DOHH2 (cell line): ENCODE data around the gene SRP14.
"Not testable (repeated sequence)": the region's sequence is repeated elsewhere in the genome, so short reads cannot be mapped to it uniquely, and the experiment has no call there.

Experiments used
- CTCF ChIP-seq: fragments of 200-600 bp; sonication (generic); IDR thresholded peaks from one replicate; pipeline ENCODE4 v1.5.1; 2014; ENCODE audit warnings: antibody characterized with exemption, mild to moderate bottlenecking, low read depth, low read length; ENCODE audit not compliant: poor library complexity, severe bottlenecking
- EZH2phosphoT487 ChIP-seq: fragments of 200-600 bp; sonication (generic); IDR thresholded peaks from 2 replicates; pipeline ENCODE4 v1.6.1; 2017; ENCODE audit warnings: borderline replicate concordance, mild to moderate bottlenecking, antibody characterized with exemption, low read length, moderate library complexity, mixed read lengths

GRCh38 chr15:39996228-39996627, 42.8 kb downstream of the SRP14 start:
- TF ChIP-seq CTCF, EZH2phosphoT487: not testable (repeated sequence)
